Activated naive CD8-positive, alpha-beta T cell (primary cell): ENCODE measurements around the gene BANF2.
"Not testable (repeated sequence)": the region's sequence is repeated elsewhere in the genome, so short reads cannot be mapped to it uniquely, and the experiment has no call there.

ENCODE experiments used
- H3K27ac Mint-ChIP-seq: one replicate; pipeline ENCODE4 v1.8.0; 2021; ENCODE audit warnings: mixed read lengths
- H3K27me3 Mint-ChIP-seq: one replicate; pipeline ENCODE4 v1.8.0; 2021; ENCODE audit warnings: mixed read lengths
- H3K36me3 Mint-ChIP-seq: one replicate; pipeline ENCODE4 v1.8.0; 2021; ENCODE audit warnings: mixed read lengths
- H3K4me1 Mint-ChIP-seq: one replicate; pipeline ENCODE4 v1.8.0; 2021; ENCODE audit warnings: low read depth, mixed read lengths
- H3K4me3 Mint-ChIP-seq: one replicate; pipeline ENCODE4 v1.8.0; 2021; ENCODE audit warnings: mild to moderate bottlenecking, mixed read lengths
- H3K9me3 Mint-ChIP-seq: one replicate; pipeline ENCODE4 v1.8.0; 2021; ENCODE audit warnings: low read depth, mixed read lengths

BANF2 gene

DNA sequence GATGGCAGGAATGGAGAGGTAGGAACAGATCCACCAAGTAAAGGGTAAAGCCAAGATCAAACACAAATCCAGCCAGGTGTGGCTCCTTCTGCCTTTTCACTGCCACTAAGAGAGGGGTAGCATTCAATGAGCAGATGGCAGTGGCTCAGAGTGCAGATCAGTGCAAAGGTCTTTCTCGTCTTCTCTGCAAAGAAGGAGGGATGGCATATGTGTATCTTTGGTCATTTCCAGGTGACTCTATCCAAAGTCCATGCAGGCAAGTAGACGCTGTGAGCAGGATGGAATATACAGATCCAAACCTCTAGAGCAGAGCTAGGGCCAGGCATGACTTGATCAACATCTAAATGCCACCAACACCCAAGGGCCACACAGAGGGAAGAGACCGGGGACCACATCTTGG lies 6.9 kb downstream of the BANF2 start:
- Mint-ChIP-seq H3K27me3 (no peaks in the 10 kb centered on the region), H3K9me3 (no peaks in the 10 kb centered on the region), H3K4me1 (no peaks in the 10 kb centered on the region), H3K4me3 (no peak overlapping the region), H3K36me3 (no peaks in the 10 kb centered on the region), H3K27ac (no peak overlapping the region)

DNA sequence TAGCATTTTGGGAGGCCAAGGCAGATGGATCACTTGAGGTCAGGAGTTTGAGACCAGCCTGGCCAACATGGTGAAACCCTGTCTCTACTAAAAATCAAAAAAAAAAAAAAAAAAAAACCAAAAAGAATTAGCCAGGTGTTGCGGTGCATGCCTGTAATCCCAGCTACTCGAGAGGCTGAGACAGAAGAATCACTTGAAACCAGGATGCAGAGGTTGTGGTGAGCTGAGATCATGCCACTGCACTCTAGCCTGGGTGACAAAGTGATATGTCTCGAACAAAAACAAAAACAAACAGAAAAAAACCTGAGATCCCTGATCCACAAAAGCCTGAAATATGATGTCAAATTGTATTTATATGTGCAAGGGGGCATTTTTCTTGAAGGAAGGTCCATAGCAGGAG lies 8.2 kb downstream of the BANF2 start:
- H3K27me3 Mint-ChIP-seq, H3K27ac Mint-ChIP-seq, H3K4me1 Mint-ChIP-seq, H3K4me3 Mint-ChIP-seq, H3K9me3 Mint-ChIP-seq, H3K36me3 Mint-ChIP-seq: not testable (repeated sequence)

DNA sequence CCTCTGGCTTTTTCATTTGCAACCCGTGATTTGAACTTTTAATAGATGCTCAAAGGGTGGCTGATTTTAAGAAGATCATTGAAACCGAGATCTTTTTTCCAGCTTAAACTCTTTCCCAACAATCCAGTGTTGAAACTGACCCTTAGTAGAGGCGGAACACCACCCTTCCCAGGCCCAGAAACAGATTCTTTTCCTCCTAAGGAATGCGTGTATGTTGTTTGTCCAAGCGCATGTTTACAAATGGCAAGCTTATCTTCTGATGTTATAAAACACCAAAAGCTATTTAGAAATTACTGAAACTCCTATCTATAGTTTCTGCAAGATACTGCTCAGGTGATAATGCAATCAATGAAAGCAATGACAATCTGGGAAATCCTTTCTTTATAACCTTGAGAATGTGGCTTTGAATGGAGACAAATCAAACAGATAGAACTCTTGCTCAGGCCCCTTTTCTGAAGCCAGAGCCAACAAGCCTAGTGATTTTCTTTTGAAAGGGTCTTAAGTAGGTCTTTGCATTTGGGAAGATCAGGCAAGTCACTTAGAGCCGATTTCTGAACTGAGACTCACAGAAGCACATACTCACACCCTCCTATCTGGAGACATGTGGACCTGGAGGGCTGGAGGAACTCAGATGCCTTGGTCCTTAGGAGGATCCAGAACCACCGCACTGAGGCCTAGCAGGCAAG lies 9.1 kb downstream of the BANF2 start:
- no peak overlapping the region for H3K4me3 Mint-ChIP-seq
- no peaks in the 10 kb centered on the region for H3K9me3 Mint-ChIP-seq
- H3K27me3 Mint-ChIP-seq = no peaks in the 10 kb centered on the region
- no peaks in the 10 kb centered on the region for H3K4me1 Mint-ChIP-seq
- no peaks in the 10 kb centered on the region for H3K36me3 Mint-ChIP-seq
- H3K27ac Mint-ChIP-seq = no peak overlapping the region

- no peaks in the 10 kb centered on the region for H3K4me1 Mint-ChIP-seq
- no peak overlapping the region for H3K27ac Mint-ChIP-seq
- no peaks in the 10 kb centered on the region for H3K36me3 Mint-ChIP-seq
- H3K9me3 Mint-ChIP-seq = no peaks in the 10 kb centered on the region
- H3K4me3 Mint-ChIP-seq = no peak overlapping the region
- H3K27me3 Mint-ChIP-seq = no peaks in the 10 kb centered on the region
Measured at GRCh38 chr20:17709361-17710293, 9.9 kb downstream of the BANF2 start.

GRCh38 chr20:17710379-17711266 lies 10.9 kb downstream of the BANF2 start:
- Mint-ChIP-seq H3K9me3 (no peaks in the 10 kb centered on the region), H3K4me1 (no peaks in the 10 kb centered on the region), H3K4me3 (no peak overlapping the region), H3K27me3 (no peaks in the 10 kb centered on the region), H3K27ac (no peak overlapping the region), H3K36me3 (no peaks in the 10 kb centered on the region)

GRCh38 chr20:17711267-17711627 lies 11.5 kb downstream of the BANF2 start:
- Mint-ChIP-seq H3K27ac (no peak overlapping the region), H3K4me3 (no peak overlapping the region), H3K27me3 (no peaks in the 10 kb centered on the region), H3K4me1 (no peaks in the 10 kb centered on the region), H3K9me3 (no peaks in the 10 kb centered on the region), H3K36me3 (no peaks in the 10 kb centered on the region)

- no peak overlapping the region for H3K4me3 Mint-ChIP-seq
- no peak overlapping the region for H3K27ac Mint-ChIP-seq
- no peaks in the 10 kb centered on the region for H3K36me3 Mint-ChIP-seq
- H3K9me3 Mint-ChIP-seq = no peaks in the 10 kb centered on the region
- H3K4me1 Mint-ChIP-seq = no peaks in the 10 kb centered on the region
- no peaks in the 10 kb centered on the region for H3K27me3 Mint-ChIP-seq
Measured at GRCh38 chr20:17712201-17712600, 12.4 kb downstream of the BANF2 start.

DNA sequence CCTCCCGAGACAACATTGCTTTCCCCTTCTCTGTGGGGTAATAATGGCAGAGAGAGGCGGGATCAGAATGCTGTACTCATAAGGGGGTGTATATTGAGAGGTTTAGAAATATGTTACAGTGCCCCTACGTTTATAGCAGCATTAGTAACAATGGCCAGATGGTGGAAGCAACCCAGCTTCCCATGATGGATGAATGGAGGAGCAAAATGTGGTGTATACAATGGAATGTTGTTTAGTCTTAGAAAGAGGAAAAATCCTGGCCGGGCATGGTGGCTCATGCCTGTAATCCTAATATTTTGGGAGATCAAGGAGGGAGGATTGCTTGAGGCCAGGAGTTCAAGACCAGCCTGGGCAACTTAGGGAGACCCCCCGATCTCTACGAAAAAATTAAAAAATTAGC lies 12.9 kb downstream of the BANF2 start:
- no peak overlapping the region for H3K4me3 Mint-ChIP-seq
- H3K9me3 Mint-ChIP-seq = no peaks in the 10 kb centered on the region
- no peaks in the 10 kb centered on the region for H3K27me3 Mint-ChIP-seq
- no peak overlapping the region for H3K27ac Mint-ChIP-seq
- no peaks in the 10 kb centered on the region for H3K36me3 Mint-ChIP-seq
- H3K4me1 Mint-ChIP-seq = no peaks in the 10 kb centered on the region

DNA sequence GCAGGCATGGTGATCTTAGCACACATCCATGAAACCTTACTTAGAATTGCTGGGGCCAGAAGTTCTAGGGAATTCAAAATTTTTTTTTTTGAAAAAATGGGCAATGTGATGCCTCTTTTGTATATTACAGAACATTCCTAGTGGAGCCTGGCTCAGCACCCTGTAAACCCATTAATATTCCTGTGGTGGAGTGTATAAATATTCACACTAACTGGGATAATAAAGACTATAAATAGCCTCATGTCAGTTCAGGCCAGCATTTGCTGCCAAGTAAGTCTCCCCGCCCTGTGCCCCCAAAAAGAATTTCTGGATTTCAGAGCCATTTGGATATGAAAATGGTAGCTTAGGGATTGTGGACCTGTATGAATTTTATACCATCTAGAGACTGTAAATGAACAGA lies 14.8 kb downstream of the BANF2 start:
- H3K36me3 Mint-ChIP-seq = no peaks in the 10 kb centered on the region
- no peak overlapping the region for H3K27ac Mint-ChIP-seq
- no peaks in the 10 kb centered on the region for H3K4me1 Mint-ChIP-seq
- H3K9me3 Mint-ChIP-seq = no peaks in the 10 kb centered on the region
- no peak overlapping the region for H3K4me3 Mint-ChIP-seq
- no peaks in the 10 kb centered on the region for H3K27me3 Mint-ChIP-seq

DNA sequence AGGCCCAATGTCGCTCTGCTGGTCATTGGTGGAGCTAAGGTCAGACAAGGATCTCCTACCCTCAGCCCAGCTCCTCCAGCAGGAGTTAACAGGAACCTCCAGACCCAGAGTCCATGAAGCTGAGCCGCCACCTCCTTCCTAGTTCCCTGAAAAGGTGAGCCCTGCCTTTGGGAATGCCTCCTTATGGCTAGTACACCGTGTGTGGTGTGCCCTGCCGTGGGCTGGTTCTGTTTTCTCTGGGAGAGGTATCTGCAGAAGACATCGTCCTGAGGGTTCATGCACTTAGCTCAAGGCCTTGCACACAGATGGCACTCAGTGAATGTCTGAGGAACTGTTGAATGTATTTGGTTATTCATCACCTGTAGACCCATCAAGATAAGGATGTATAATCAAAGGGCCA lies 15.3 kb downstream of the BANF2 start:
- Mint-ChIP-seq H3K4me1 (no peaks in the 10 kb centered on the region), H3K9me3 (no peaks in the 10 kb centered on the region), H3K27ac (no peak overlapping the region), H3K27me3 (no peaks in the 10 kb centered on the region), H3K36me3 (no peaks in the 10 kb centered on the region), H3K4me3 (no peak overlapping the region)

- Mint-ChIP-seq H3K36me3 (no peaks in the 10 kb centered on the region), H3K27me3 (no peaks in the 10 kb centered on the region), H3K27ac (no peak overlapping the region), H3K9me3 (no peaks in the 10 kb centered on the region), H3K4me1 (no peaks in the 10 kb centered on the region), H3K4me3 (no peak overlapping the region)
Measured at GRCh38 chr20:17716331-17716730, 16.6 kb downstream of the BANF2 start.

- Mint-ChIP-seq H3K27me3 (no peaks in the 10 kb centered on the region), H3K4me3 (no peak overlapping the region), H3K9me3 (no peaks in the 10 kb centered on the region), H3K27ac (no peak overlapping the region), H3K4me1 (no peaks in the 10 kb centered on the region), H3K36me3 (no peaks in the 10 kb centered on the region)
Measured at GRCh38 chr20:17720755-17721154, 21.0 kb downstream of the BANF2 start.

DNA sequence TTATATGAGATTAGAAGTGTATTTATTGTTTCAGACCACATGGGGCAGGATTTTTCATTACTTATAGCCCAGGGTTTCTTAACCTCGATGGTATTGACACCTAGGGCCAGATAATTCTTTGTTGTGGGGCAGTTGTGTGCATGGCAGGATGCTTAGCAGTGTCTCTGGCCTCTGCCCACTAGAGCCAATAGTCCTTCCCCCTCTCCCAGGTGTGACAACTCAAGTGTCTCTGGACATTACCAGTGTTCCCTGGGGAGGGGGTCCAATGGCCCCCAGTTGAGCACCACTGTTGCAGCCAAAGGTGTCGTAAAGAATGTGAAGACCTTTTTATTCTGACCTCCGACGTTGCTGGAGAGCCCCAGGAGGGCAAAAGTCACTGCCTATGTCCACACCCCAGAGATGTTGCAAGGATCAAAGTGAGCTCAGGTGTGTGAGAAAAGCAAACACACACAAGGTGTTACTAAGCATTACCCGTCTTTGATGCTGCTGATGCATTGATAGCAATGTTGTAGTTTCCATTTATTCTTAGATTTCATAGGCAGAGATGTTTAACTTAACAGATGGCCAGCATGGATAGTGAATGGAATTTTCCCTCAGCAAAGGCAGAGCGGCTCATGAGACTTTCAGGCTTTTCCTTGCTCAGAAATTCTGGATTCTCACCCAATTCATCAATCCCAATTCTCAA lies 22.2 kb downstream of the BANF2 start:
- Mint-ChIP-seq H3K4me3 (no peak overlapping the region), H3K27me3 (no peaks in the 10 kb centered on the region), H3K36me3 (no peaks in the 10 kb centered on the region)

GRCh38 chr20:17722493-17723300 lies 22.9 kb downstream of the BANF2 start:
- Mint-ChIP-seq H3K27ac (no peak overlapping the region), H3K4me1 (no peaks in the 10 kb centered on the region), H3K9me3 (no peaks in the 10 kb centered on the region), H3K27me3 (no peaks in the 10 kb centered on the region), H3K36me3 (no peaks in the 10 kb centered on the region), H3K4me3 (no peak overlapping the region)

More for the DNA sequence above, 22.2 kb downstream of the BANF2 start:
- no peaks in the 10 kb centered on the region for H3K9me3 Mint-ChIP-seq
- no peak overlapping the region for H3K27ac Mint-ChIP-seq
- no peaks in the 10 kb centered on the region for H3K4me1 Mint-ChIP-seq
